HepG2 (cell line): ENCODE results near the gene ADGRL3. TPM values are rescaled to one million over a fixed set of nuclear protein-coding genes. Genes with fewer than 3 reads are reported as not detected.

ENCODE experiments used
- ATAC-seq: fragments of 200-7000 bp; cut with Tn5 transposase; 3 replicates; pipeline ENCODE4 v1.9.1; 2020; ENCODE audit warnings: mild to moderate bottlenecking, moderate library complexity
- BruUV-seq: library from RNA; stranded (reverse); fragments of 400-500 nt; replicated peaks from 2 replicates; lab custom pipeline; 2021; lab: Mats Ljungman, UMichigan
- CTCF ChIA-PET: fragments of 300-600 bp; formaldehyde crosslinking; extraction: SDS; loops from one replicate; lab custom pipeline; 2021; ENCODE audit warnings: low total read pairs, inconsistent platforms, low intra/inter-chr PET ratio; lab: Yijun Ruan, JAX
- POLR2A ChIA-PET: fragments of 350-600 bp; sonication (Branson Sonifier 250); formaldehyde crosslinking; loops from one replicate; lab custom pipeline; 2020; ENCODE audit warnings: antibody characterized with exemption, inconsistent platforms; lab: Yijun Ruan, JAX
- DNase-seq: peaks from one replicate; pipeline ENCODE4 v3.0.0-alpha.2; 2015; ENCODE audit warnings: low spot score
- FAIRE-seq: peaks from 3 replicates; lab custom pipeline; 2011; peaks lifted over from hg19 to GRCh38; lab: Jason Lieb, UNC
- H2AFZ ChIP-seq: one replicate; pipeline ENCODE4 v1.6.1; 2011; ENCODE audit warnings: low read length, inconsistent platforms
- H3K27ac ChIP-seq: fragments of 300-600 bp; 3 replicates; pipeline ENCODE4 v1.8.0; 2011; ENCODE audit warnings: mixed run types, mild to moderate bottlenecking, mixed read lengths, low read length, inconsistent platforms; ENCODE audit not compliant: insufficient read depth; ENCODE audit errors: extremely low read length
- H3K27me3 ChIP-seq, 2 experiments: fragments of 200-600 bp in 1 of 2; 2 replicates in 1 of 2; 3 replicates in 1 of 2; pipeline versions ENCODE4 v1.6.0 to v1.8.0; 2011; ENCODE audit warnings: low read length in 2 of 2, mild to moderate bottlenecking in 2 of 2, moderate library complexity in 2 of 2, inconsistent platforms in 1 of 2; ENCODE audit not compliant: insufficient read depth in 2 of 2, control insufficient read depth in 1 of 2
- H3K36me3 ChIP-seq, 2 experiments: fragments of 200-600 bp in 1 of 2; replicated peaks in 1 of 2; 2 replicates in 1 of 2; 3 replicates in 1 of 2; pipeline versions ENCODE4 v1.5.1 to v1.8.0; 2011; ENCODE audit warnings: low read length in 2 of 2, inconsistent platforms in 1 of 2; ENCODE audit not compliant: insufficient read depth in 2 of 2, control insufficient read depth in 1 of 2
- H3K4me1 ChIP-seq: 2 replicates; pipeline ENCODE4 v1.5.1; 2012; ENCODE audit warnings: low read length, inconsistent platforms; ENCODE audit not compliant: insufficient read depth
- H3K4me2 ChIP-seq: 2 replicates; pipeline ENCODE4 v1.6.0; 2011; ENCODE audit warnings: low read depth, low read length, inconsistent platforms
- H3K4me3 ChIP-seq, 3 experiments: fragments of 200-600 bp in 1 of 3; sonication (generic), shearing (Covaris generic) in 1 of 3; replicated peaks in 1 of 3; 2 replicates each; pipeline ENCODE4 v1.5.1; 2011 to 2016; ENCODE audit warnings: low read length in 3 of 3, inconsistent platforms in 2 of 3, low read depth in 2 of 3, mild to moderate bottlenecking in 2 of 3, control low read depth in 1 of 3, mixed read lengths in 1 of 3; ENCODE audit not compliant: insufficient read depth in 1 of 3
- H3K79me2 ChIP-seq: one replicate; pipeline ENCODE4 v1.6.1; 2011; ENCODE audit warnings: low read length, inconsistent platforms; ENCODE audit not compliant: insufficient read depth
- H3K9ac ChIP-seq: 2 replicates; pipeline ENCODE4 v1.6.0; 2011; ENCODE audit warnings: mild to moderate bottlenecking, low read depth, low read length, inconsistent platforms; ENCODE audit not compliant: insufficient read depth
- H3K9me3 ChIP-seq: 2 replicates; pipeline ENCODE4 v1.5.1; 2012; ENCODE audit warnings: mild to moderate bottlenecking, low read length
- H4K20me1 ChIP-seq: 2 replicates; pipeline ENCODE4 v1.6.0; 2011; ENCODE audit warnings: inconsistent platforms, mild to moderate bottlenecking, low read length, moderate library complexity; ENCODE audit not compliant: insufficient read depth
- MBNL3 ChIP-seq: fragments of 250-450 bp; sonication (Bioruptor Pico); conservative IDR thresholded peaks from 2 replicates; pipeline ENCODE4 v1.8.0; 2022; ENCODE audit warnings: mild to moderate bottlenecking, inconsistent platforms
- SIN3B ChIP-seq: fragments of 150-350 bp; IDR thresholded peaks from 2 replicates; pipeline ENCODE4 v1.6.1; 2014; ENCODE audit warnings: low read length
- SKIL ChIP-seq: sonication (generic); formaldehyde crosslinking; IDR thresholded peaks from 2 replicates; pipeline ENCODE4 v1.8.0; 2022; ENCODE audit warnings: missing genetic modification reagents, mild to moderate bottlenecking, moderate library complexity, borderline replicate concordance
- ZNF335 ChIP-seq: sonication (generic); formaldehyde crosslinking; IDR thresholded peaks from 2 replicates; pipeline ENCODE4 v1.4.0; 2020; ENCODE audit warnings: missing genetic modification reagents
- ZNF510 ChIP-seq: sonication (generic); formaldehyde crosslinking; IDR thresholded peaks from 2 replicates; pipeline ENCODE4 v1.4.0; 2020; ENCODE audit warnings: low read depth, mild to moderate bottlenecking, missing genetic modification reagents
- ZNF512 ChIP-seq: sonication (generic); formaldehyde crosslinking; IDR thresholded peaks from 2 replicates; pipeline ENCODE4 v1.4.0; 2020; ENCODE audit warnings: mild to moderate bottlenecking, missing genetic modification reagents
- ZNF552 ChIP-seq: sonication (generic); formaldehyde crosslinking; IDR thresholded peaks from 2 replicates; pipeline ENCODE4 v1.9.0; 2022; ENCODE audit warnings: missing genetic modification reagents, mild to moderate bottlenecking, borderline replicate concordance
- WGBS: methylation state at CpG from one replicate; pipeline ENCODE4 v1.1.6; 2017; ENCODE audit warnings: low lambda C conversion rate; 5-methylcytosine and 5-hydroxymethylcytosine counted together
- in situ Hi-C: cut with HindIII; loops from 2 replicates; pipeline ENCODE4 v1.10.0; 2017; ENCODE audit warnings: low pct_unique_long_range_greater_than_20kb; ENCODE audit not compliant: extremely low pct_ligation_motif_present
- intact Hi-C: fragments of 100-400 bp; cut with micrococcal nuclease; formaldehyde crosslinking; loops from one replicate; pipeline ENCODE4 v1.10.0; 2022; ENCODE audit not compliant: unreplicated experiment
- polyA plus RNA-seq, 8 experiments: library from polyadenylated mRNA; depleted of rRNA in 3 of 8; stranded (reverse) in 7 of 8; unstranded in 1 of 8; fragments of >200 nt; fragmentation: Illumina TruSeq in 4 of 8; extraction: Trizol in 4 of 8; gene quantifications; 2 replicates each; pipeline versions ENCODE4 v1.2.1 to v1.2.3, GENCODE V29; 2011 to 2016; ENCODE audit warnings: low read depth in 4 of 8, missing spikeins in 1 of 8, mixed read lengths in 1 of 8; ENCODE audit not compliant: insufficient read depth in 1 of 8
- total RNA-seq, 5 experiments: library from RNA; depleted of rRNA; stranded (reverse); fragments of >200 nt; fragmentation: Illumina TruSeq; extraction: Trizol; gene quantifications; 2 replicates each; pipeline ENCODE4 v1.2.3, GENCODE V29; 2016; ENCODE audit warnings: low read depth in 1 of 5

Gene ADGRL3
- total and polyA plus RNA-seq, 2 of the 13 experiments (the other 11 are each of a cell fraction or from before 2014, with no cell fraction given), result 0.04 to 0.05 TPM

DNA sequence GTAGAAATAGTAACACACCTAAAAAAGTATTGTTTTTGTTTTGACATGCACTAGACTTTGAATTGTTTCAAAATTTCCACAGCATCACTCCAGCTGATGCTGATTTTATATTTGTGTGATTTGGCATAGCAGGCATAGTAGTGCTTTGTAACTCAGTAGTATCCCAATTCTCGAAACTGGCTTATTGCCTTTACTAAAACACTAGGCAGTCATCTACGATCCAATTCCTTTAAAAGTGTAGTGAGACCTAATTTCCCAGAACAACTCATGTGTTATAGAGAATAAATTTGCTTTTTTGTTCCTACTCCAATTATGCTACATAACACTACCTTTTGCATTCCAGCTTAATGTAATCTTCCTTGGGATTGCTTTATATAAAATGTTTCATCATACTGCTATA, 797.7 kb downstream of the ADGRL3 start:
- no TSS peak for BruUV-seq
- no peak overlapping the region for H3K4me3 ChIP-seq
- POLR2A ChIA-PET, result no interaction called here
- H3K27ac ChIP-seq, result no peak overlapping the region
- TF ChIP-seq ZNF510 (CRISPR knock-in tag), result no peak
- no peak for TF ChIP-seq ZNF552 (CRISPR knock-in tag)
- TF ChIP-seq ZNF335 (CRISPR knock-in tag), result no peak
- no peak for TF ChIP-seq MBNL3 (CRISPR knock-in tag)
- no peak for TF ChIP-seq ZNF512 (CRISPR knock-in tag)
- no peak for TF ChIP-seq SIN3B
- TF ChIP-seq SKIL (CRISPR knock-in tag), result no peak
- TF ChIP-seq, all 625 proteins: peak for 0
- H3K79me2 ChIP-seq, result no peaks in the 10 kb centered on the region
- H3K4me1 ChIP-seq, result no peaks in the 10 kb centered on the region
- H2AFZ ChIP-seq, result no peak overlapping the region
- no peaks in the 10 kb centered on the region for H3K27me3 ChIP-seq
- no peaks in the 10 kb centered on the region for H3K9me3 ChIP-seq
- CTCF ChIA-PET, result no interaction called here
- in situ Hi-C loops, result no loop called here
- no peaks in the 10 kb centered on the region for H4K20me1 ChIP-seq
- H3K4me2 ChIP-seq, result no peak overlapping the region
- H3K9ac ChIP-seq, result no peak overlapping the region
- 0% methylated on average over 2 of the region's 2 CpGs for WGBS
- intact Hi-C loops, result no loop called here
- FAIRE-seq (no peak), DNase-seq (no peak), ATAC-seq (no peak)
- H3K36me3 ChIP-seq, result no peaks in the 10 kb centered on the region
